Dedifferentiated amniotic fluid mesenchymal stem cell (primary cell): ENCODE data around the gene LYPD6.
"Not testable (repeated sequence)": the region's sequence is repeated elsewhere in the genome, so short reads cannot be mapped to it uniquely, and the experiment has no call there.

Experiments
- DNase-seq: peaks from one replicate; pipeline ENCODE4 v3.0.0-alpha.2; 2016; ENCODE audit errors: extremely low spot score

LYPD6 gene

DNA sequence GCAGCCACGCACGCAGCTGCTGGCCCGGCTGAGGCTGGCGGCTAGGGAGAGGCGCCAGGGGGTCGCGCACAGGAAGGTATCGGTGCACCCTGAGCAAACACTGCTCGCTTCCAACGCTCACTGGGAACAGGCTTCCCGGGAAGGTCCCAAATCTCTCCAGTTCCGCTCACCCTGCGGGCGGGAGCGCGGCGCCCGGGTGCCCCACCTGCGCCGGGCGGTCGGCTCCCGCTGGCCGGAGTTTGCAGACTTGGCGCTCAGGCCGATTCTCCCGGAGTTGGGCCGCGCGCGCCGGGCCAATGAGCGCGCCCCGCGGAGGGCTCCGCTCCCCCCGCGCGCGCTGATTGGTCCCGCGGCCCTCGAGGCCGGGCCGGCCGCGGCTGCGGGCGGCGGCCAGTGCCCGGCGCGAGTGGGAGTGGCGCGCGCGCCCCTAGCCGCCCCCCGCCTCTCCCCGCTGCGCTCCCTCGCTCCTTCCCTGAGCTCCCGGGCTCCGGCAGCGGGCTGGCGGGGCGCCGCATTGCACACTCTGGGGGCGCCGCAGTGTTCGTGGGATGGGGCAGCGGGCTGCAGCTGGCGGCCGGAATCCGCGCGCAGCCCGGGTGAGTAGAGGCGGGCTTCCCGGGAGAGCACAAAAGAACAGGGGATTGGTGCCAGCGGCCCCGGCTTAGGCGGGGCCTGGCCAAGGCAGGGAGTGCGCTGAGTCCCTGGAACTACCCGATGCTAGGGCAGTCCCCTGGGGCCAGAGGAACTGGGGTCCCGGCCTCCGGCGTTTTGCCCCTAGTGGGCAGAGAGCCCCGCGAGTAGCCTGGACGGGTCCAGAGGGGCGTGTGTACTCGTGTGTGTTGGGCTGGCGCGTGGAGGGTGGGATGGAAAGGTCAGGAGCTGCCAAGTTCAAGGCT lies at the start of gene LYPD6:
Gene LYPD6, plus strand, starts transcription at position 461 of the 896 bp plus-strand sequence. CDS start 107,122 bp downstream, outside the sequence.
- DNase-seq, result peak; percentile 71

- no peak for DNase-seq
These were observed 48.9 kb upstream of the LYPD6 start for GRCh38 chr2:149281441-149281840.

GRCh38 chr2:149290662-149291061 lies 39.7 kb upstream of the LYPD6 start:
- no peak for DNase-seq

GRCh38 chr2:149291881-149292280 lies 38.5 kb upstream of the LYPD6 start:
- DNase-seq, result no peak

- DNase-seq, result no peak
These were observed 34.4 kb upstream of the LYPD6 start for GRCh38 chr2:149296031-149296430.

- DNase-seq, result no peak
These were observed 23.4 kb upstream of the LYPD6 start for GRCh38 chr2:149307014-149307413.

DNA sequence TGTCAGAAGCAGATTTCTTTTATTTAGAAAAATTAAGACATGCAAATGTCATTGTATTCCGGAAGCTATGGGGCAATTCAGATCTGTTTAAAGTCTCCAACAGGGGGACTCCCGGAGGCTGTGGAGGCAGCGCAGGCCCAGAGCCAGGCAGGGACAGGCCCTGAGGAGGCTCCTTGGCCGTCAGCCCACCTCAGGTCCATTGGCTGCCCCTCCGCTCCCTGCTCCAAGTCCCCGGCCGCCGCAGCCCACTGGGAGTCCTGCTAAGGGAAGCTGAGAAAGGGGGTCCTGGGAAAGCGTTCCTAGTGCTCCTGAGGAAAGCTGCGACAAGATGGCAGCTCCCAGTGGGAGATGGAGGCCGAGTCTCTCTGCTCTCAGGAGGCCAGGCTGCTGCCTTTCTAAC lies 20.0 kb upstream of the LYPD6 start:
- DNase-seq, result no peak

DNA sequence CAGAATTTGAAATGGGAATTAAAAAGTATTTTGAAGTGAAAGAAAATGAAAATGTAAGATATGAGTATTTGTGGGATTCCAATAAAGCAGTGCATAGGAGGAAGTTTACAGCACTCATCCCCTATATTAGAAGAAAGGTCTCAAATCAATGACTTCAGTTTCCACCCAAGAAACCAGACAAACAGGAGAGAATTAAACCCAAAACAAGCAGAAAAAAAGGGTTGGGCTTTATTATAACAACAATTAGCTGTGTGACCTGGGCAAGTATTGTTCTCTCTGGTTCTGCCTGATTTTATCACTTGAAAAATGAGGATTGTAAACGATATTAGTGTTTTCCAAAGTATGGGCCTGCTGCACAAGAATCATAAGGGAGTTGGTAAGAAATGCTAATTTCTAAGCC lies 18.3 kb upstream of the LYPD6 start:
- no peak for DNase-seq

DNA sequence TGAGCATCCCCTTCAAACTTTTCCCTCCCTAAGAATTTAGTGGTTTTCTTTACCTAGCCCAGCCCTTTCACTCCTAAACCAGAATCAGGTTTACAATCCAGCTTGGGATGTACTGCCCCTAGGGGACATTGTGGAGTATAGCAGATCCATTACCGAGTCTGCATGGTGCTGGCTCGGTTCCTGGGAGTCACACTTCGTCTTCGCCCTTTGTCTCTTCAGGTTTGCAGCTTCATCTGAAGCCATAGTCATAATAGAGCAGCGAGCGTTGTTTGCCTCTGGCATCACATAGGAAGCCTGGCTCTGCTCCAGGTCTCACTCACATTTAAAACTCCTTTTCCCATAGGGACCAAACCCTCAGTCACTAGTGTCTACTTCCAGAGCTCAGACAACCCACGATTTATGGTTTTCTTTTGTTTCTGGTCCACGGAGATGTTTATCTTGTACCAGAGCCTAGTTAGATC lies 16.8 kb upstream of the LYPD6 start:
- DNase-seq, result no peak

GRCh38 chr2:149314687-149315086 lies 15.7 kb upstream of the LYPD6 start:
- no peak for DNase-seq

GRCh38 chr2:149315461-149315860 lies 14.9 kb upstream of the LYPD6 start:
- no peak for DNase-seq

DNA sequence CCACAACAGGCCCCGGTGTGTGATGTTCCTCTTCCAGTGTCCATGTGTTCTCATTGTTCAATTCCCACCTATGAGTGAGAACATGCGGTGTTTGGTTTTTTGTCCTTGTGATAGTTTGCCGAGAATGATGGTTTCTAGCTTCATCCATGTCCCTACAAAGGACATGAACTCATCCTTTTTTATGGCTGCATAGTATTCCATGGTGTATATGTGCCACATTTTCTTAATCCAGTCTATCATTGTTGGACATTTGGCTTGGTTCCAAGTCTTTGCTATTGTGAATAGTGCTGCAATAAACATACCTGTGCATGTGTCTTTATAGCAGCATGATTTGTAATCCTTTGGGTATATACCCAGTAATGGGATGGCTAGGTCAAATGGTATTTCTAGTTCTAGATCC lies 11.8 kb upstream of the LYPD6 start:
- not testable (repeated sequence) for DNase-seq

GRCh38 chr2:149320362-149320761 lies 10.0 kb upstream of the LYPD6 start:
- no peak for DNase-seq

- DNase-seq, result no peak
These were observed 1.3 kb upstream of the LYPD6 start for GRCh38 chr2:149329068-149329467.

GRCh38 chr2:149329489-149330126 lies 779 bp upstream of the LYPD6 start:
- peak; percentile 22 for DNase-seq

DNA sequence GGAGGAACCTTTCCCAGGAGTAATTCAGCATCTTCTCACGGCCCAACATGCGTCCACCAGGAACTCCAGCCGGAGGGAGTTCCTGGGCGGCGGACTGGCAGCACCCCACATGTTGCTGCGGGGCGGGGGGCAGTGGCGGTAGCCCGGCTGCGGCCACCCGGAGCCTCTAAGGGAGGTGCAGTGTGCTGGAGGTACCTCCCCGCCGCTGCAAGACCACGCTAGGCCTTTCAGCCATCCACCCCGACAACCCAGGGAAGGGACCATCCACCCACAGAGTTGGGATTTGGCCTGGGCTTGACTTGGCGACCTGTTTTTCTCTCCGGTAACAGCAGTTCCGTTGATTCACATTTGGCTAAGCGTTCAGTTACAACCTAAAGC lies 625 bp downstream of the LYPD6 start:
- no peak for DNase-seq

GRCh38 chr2:149332364-149332763 lies 2.0 kb downstream of the LYPD6 start:
- DNase-seq, result no peak

DNA sequence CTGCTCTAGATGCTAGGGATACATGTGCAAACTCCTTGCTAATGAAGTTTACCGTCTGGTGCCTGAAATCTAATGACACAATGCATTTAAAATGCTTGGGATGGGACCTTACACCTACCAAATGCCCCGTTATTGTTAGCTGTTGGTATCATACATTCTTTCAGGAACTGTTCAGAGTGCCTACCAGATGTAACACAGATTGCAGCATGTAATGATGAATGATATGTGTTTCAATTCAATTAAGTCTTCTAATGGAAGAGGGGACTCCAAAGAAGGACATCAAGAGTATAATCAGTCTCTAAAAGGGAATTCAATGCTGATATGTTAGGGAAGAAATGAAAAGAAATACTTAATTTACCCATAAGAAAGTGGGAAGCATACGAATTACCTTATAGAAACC lies 3.2 kb downstream of the LYPD6 start:
- no peak for DNase-seq

- no peak for DNase-seq
These were observed 3.8 kb downstream of the LYPD6 start for GRCh38 chr2:149334156-149334555.

DNA sequence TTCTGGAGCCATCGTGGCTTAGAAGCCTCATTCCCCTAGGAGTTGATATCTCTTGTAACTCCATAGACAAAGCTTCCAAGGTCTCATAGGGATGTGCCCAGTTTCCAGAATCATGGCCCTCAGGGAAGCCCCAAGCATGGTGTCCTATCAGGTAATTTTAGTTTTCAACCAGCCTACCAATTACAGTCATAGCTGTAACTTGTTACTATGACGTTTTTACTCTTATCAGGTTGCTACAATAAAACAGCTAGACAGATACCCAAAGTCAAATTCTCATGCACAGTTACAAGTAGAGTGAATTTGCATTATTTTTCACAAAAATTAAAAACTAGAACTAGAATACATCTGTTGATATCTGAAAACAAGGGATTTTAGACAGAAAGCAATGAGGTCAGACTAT lies 8.9 kb downstream of the LYPD6 start:
- no peak for DNase-seq

- no peak for DNase-seq
These were observed 12.1 kb downstream of the LYPD6 start for GRCh38 chr2:149342509-149342908.

- no peak for DNase-seq
These were observed 13.7 kb downstream of the LYPD6 start for GRCh38 chr2:149344105-149344504.

GRCh38 chr2:149346272-149346671 lies 15.9 kb downstream of the LYPD6 start:
- DNase-seq, result no peak
